ENCODE measurements around the gene TNFRSF8. TPM values are rescaled to one million over a fixed set of nuclear protein-coding genes. Genes with fewer than 3 reads are reported as not detected.

Gene TNFRSF8
- total RNA-seq, 1 experiment from 2014 or later = 2.9 TPM

DNA sequence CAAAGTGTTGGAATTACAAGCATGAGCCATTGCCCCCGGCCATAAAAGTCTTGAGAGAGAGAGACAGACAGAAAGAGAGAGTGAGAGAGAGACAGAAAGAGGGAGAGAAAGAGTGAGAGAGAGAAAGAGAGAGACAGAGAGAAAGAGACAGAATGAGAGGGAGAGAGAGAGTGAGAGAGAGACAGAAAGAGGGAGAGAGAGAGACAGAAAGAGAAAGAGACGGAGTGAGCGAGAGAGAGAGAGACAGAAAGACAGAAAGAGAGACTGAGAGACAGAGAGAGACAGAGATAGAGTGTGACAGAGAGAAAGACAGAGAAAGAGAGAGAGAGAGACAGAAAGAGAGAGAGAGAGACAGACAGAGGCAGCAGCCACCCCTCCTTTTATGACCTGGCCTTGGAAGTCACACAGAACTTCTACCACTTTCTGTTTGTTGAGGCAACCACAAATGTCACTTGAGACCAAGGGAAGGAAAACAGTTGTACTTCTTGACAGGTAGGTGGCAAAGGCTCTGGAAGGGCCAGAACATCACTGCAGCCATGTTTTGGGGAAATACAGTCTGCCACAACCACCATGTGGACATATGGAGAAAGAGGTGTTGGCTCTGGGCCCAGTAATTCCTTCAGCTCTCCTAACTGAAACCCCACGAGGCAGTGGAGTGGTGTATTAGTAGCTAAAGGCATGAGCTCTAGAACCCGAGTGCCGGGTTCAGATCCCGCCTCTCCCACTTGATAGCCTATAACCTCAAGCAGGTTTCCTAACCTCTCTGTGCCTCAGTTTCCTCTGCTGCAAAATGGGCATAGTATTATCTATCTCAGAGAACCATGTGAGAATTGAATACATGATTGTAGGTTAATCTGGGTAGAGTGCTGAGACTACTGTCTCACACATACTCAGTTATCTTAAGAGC lies 50.6 kb downstream of the TNFRSF8 start:
- Histone ChIP-seq H3K79me2 (ENCODE audit: insufficient read depth, low read length) (no peaks in the 10 kb centered on the region), H2BK15ac (ENCODE audit: low read depth, low read length) (no peak overlapping the region), H3K27ac (ENCODE audit: insufficient read length, low read depth, low read length) (no peak overlapping the region), H2AK5ac (ENCODE audit: insufficient read length, low read length) (no peak overlapping the region), H4K91ac (ENCODE audit: insufficient read length, low read depth, low read length) (no peak overlapping the region), H3K4me2 (ENCODE audit: insufficient read depth, insufficient read length, low read length) (no peak overlapping the region), H3K4me1 (ENCODE audit: insufficient read depth, low read length) (no peaks in the 10 kb centered on the region), H2BK120ac (ENCODE audit: low read depth, low read length, poor library complexity, severe bottlenecking) (no peak overlapping the region), H4K20me1 (ENCODE audit: control insufficient read depth, insufficient read depth, insufficient read length) (no peaks in the 10 kb centered on the region), H3K27me3 (ENCODE audit: insufficient read depth, low read length) (no peaks in the 10 kb centered on the region), H3K18ac (ENCODE audit: insufficient read length, low read depth, low read length) (no peak overlapping the region), H3K56ac (ENCODE audit: insufficient read length, low read depth, low read length) (no peak overlapping the region), H3K9ac (ENCODE audit: extremely low read depth, insufficient read length, low read length) (no peak overlapping the region), H2AFZ (ENCODE audit: low read length) (no peak overlapping the region), H3K23me2 (ENCODE audit: insufficient read length, low read depth, low read length, poor library complexity, severe bottlenecking) (no peaks in the 10 kb centered on the region), H2BK20ac (ENCODE audit: low read depth, low read length, poor library complexity, severe bottlenecking) (no peak overlapping the region), H3K9me3 (ENCODE audit: control insufficient read depth, low read depth, low read length) (no peaks in the 10 kb centered on the region), H3K23ac (ENCODE audit: insufficient read length, low read depth, low read length) (no peak overlapping the region), H4K8ac (replicated peaks; ENCODE audit: insufficient read length, low read depth, low read length) (no peak overlapping the region), H3K14ac (ENCODE audit: insufficient read depth, low read length) (no peak overlapping the region), H3T11ph (ENCODE audit: low read length) (no peak overlapping the region), H3K79me1 (ENCODE audit: insufficient read depth, low read depth, low read length, poor library complexity, severe bottlenecking) (no peaks in the 10 kb centered on the region), H2BK5ac (ENCODE audit: insufficient read length, low read length) (no peak overlapping the region), H3K4ac (ENCODE audit: low read depth, low read length) (no peak overlapping the region), H4K5ac (ENCODE audit: insufficient read length, low read depth, low read length) (no peak overlapping the region), H2BK12ac (ENCODE audit: insufficient read length, low read depth, low read length) (no peak overlapping the region)
- Mint-ChIP-seq H3K9me3 (no peaks in the 10 kb centered on the region), H3K27ac (no peak overlapping the region), H3K36me3 (ENCODE audit: insufficient read depth in 1 of 3, low read depth in 3 of 3) (peaks cover 4 to 9% (median 4%) of the 10 kb centered on the region in 3 experiments; a peak in 5 of 7 replicates), H3K27me3 (ENCODE audit: low read depth) (no peaks in the 10 kb centered on the region), H3K4me3 (no peak overlapping the region), H3K4me1 (peaks cover 0 to 2% of the 10 kb centered on the region in 2 experiments; a peak in 1 of 4 replicates)
- DNase-seq = no peak
- no CpG with 5 or more reads among the region's 7 CpGs for WGBS (ENCODE audit: extremely low coverage, insufficient read length, low lambda C conversion rate)
- TF ChIP-seq, protein P1, sequence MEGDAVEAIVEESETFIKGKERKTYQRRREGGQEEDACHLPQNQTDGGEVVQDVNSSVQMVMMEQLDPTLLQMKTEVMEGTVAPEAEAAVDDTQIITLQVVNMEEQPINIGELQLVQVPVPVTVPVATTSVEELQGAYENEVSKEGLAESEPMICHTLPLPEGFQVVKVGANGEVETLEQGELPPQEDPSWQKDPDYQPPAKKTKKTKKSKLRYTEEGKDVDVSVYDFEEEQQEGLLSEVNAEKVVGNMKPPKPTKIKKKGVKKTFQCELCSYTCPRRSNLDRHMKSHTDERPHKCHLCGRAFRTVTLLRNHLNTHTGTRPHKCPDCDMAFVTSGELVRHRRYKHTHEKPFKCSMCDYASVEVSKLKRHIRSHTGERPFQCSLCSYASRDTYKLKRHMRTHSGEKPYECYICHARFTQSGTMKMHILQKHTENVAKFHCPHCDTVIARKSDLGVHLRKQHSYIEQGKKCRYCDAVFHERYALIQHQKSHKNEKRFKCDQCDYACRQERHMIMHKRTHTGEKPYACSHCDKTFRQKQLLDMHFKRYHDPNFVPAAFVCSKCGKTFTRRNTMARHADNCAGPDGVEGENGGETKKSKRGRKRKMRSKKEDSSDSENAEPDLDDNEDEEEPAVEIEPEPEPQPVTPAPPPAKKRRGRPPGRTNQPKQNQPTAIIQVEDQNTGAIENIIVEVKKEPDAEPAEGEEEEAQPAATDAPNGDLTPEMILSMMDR (conservative IDR thresholded peaks at IDR 0.05) = no peak
